ENCODE measurements around the gene ATP10D. TPM values are rescaled to one million over a fixed set of nuclear protein-coding genes. Genes with fewer than 3 reads are reported as not detected.

The ATP10D gene
- total and polyA plus RNA-seq, 2 donors (not counting 3 experiments of a cell fraction or from before 2014, with no cell fraction given), result 34.1 to 40.2 TPM

- DNase-seq (ENCODE audit: low read depth, low spot score) (no peak), FAIRE-seq (no peak)
- no peak overlapping the region for H3K4me2 ChIP-seq (ENCODE audit: insufficient read depth, low read length)
- no peaks in the 10 kb centered on the region for H3K9me1 ChIP-seq (replicated peaks; ENCODE audit: control insufficient read depth, extremely low read depth, insufficient read depth, low read length)
- no peak overlapping the region for H2AFZ ChIP-seq (ENCODE audit: low read depth, low read length)
- TF ChIP-seq MAX (IDR thresholded peaks at IDR 0.05; ENCODE audit: insufficient read depth, insufficient read length) (no peak), FOS (IDR thresholded peaks at IDR 0.05; ENCODE audit: borderline replicate concordance, insufficient read depth, low read length) (no peak), JUN (IDR thresholded peaks at IDR 0.05; ENCODE audit: borderline replicate concordance, insufficient read depth, insufficient read length, low read depth) (no peak), POLR2AphosphoS5 (IDR thresholded peaks at IDR 0.05; ENCODE audit: insufficient read depth, low read depth, low read length) (no peak), POLR2A (IDR thresholded peaks at IDR 0.05; ENCODE audit: low read depth, low read length) (no peak), GATA2 (IDR thresholded peaks at IDR 0.05; ENCODE audit: insufficient read depth, insufficient read length, low read depth, low read length) (no peak), EZH2 (IDR thresholded peaks at IDR 0.05; ENCODE audit: borderline replicate concordance, low read depth, low read length, severe bottlenecking) (no peak), CTCF (IDR thresholded peaks at IDR 0.05; ENCODE audit: extremely low read depth in 1 of 2, insufficient read depth in 1 of 2, low read depth in 1 of 2, low read length in 2 of 2) (no peak), MYC (IDR thresholded peaks at IDR 0.05; ENCODE audit: low read depth, low read length) (no peak)
- H3K9ac ChIP-seq (replicated peaks; ENCODE audit: extremely low read depth, insufficient read depth, low read length), result no peak overlapping the region
- BruUV-seq (replicated peaks), result no TSS peak
- no peaks in the 10 kb centered on the region for H3K9me3 ChIP-seq (replicated peaks; ENCODE audit: control insufficient read depth, insufficient read depth, low read length)
- no peaks in the 10 kb centered on the region for H3K4me1 ChIP-seq (ENCODE audit: control insufficient read depth, extremely low read depth, insufficient read depth, low read length)
- ChIA-PET POLR2A (no interaction called here), CTCF (interaction anchor here (2.6 kb wide), 1 partner anchor 15 kb away, joined by 11 read pairs; the partner anchor contains the start of gene COMMD8)
- H3K79me2 ChIP-seq (ENCODE audit: control insufficient read depth, insufficient read depth, low read length), result no peaks in the 10 kb centered on the region
- intact Hi-C loops (cut with micrococcal nuclease), result no loop called here
- dilution Hi-C loops (cut with MboI; ENCODE audit: extremely low pct_ligation_motif_present, low sequenced_read_pairs), result no loop called here
- H3K36me3 ChIP-seq (ENCODE audit: control insufficient read depth in 2 of 2, extremely low read depth in 1 of 2, insufficient read depth in 2 of 2, low read length in 2 of 2), result no peaks in the 10 kb centered on the region
- no peaks in the 10 kb centered on the region for H4K20me1 ChIP-seq (replicated peaks; ENCODE audit: control insufficient read depth, extremely low read depth, insufficient read depth, low read length)
- H3K4me3 ChIP-seq (replicated peaks in 1 of 3; ENCODE audit: insufficient read depth in 1 of 3, low read depth in 1 of 3, low read length in 3 of 3), result no peak overlapping the region
- no peak overlapping the region for H3K27ac ChIP-seq (ENCODE audit: insufficient read depth, low read depth, low read length)
- H3K27me3 ChIP-seq (ENCODE audit: control insufficient read depth in 2 of 2, insufficient read depth in 2 of 2, low read length in 2 of 2), result no peaks in the 10 kb centered on the region
These were observed 6.3 kb upstream of the ATP10D start for GRCh38 chr4:47478804-47479203.
